ENCODE results near the gene IL1RN.
"Not testable (repeated sequence)": the region's sequence is repeated elsewhere in the genome, so short reads cannot be mapped to it uniquely, and the experiment has no call there.

Gene IL1RN

GRCh38 chr2:113126845-113127645 is at the start of gene IL1RN:
Gene IL1RN, plus strand, starts transcription at chr2:113127598. Its CDS starts 27 bp downstream, at chr2:113127625.
- no peak for DNase-seq (ENCODE audit: low read depth in 1 of 2, low spot score in 1 of 2)

- no peak for DNase-seq (ENCODE audit: low read depth in 1 of 2, low spot score in 1 of 2)
These were observed 49.5 kb upstream of the IL1RN start for GRCh38 chr2:113077921-113078320.

- no peak for DNase-seq (ENCODE audit: low read depth in 1 of 2, low spot score in 1 of 2)
These were observed 49.0 kb upstream of the IL1RN start for GRCh38 chr2:113078350-113078839.

GRCh38 chr2:113079131-113079530 is 48.3 kb upstream of the IL1RN start:
- DNase-seq (ENCODE audit: low read depth in 1 of 2, low spot score in 1 of 2), result no peak

GRCh38 chr2:113080134-113080533 is 47.3 kb upstream of the IL1RN start:
- peak in 1 of 2 donors; percentile 20 for DNase-seq (ENCODE audit: low read depth in 1 of 2, low spot score in 1 of 2)

- DNase-seq (ENCODE audit: low read depth in 1 of 2, low spot score in 1 of 2), result no peak
These were observed 45.7 kb upstream of the IL1RN start for GRCh38 chr2:113081488-113082210.

- no peak for DNase-seq (ENCODE audit: low read depth in 1 of 2, low spot score in 1 of 2)
These were observed 44.1 kb upstream of the IL1RN start for GRCh38 chr2:113083296-113083695.

- DNase-seq (ENCODE audit: low read depth in 1 of 2, low spot score in 1 of 2), result no peak
These were observed 43.0 kb upstream of the IL1RN start for GRCh38 chr2:113084249-113085000.

GRCh38 chr2:113085542-113085941 is 41.9 kb upstream of the IL1RN start:
- DNase-seq (ENCODE audit: low read depth in 1 of 2, low spot score in 1 of 2), result no peak

- no peak for DNase-seq (ENCODE audit: low read depth in 1 of 2, low spot score in 1 of 2)
These were observed 39.0 kb upstream of the IL1RN start for GRCh38 chr2:113088213-113088992.

- no peak for DNase-seq (ENCODE audit: low read depth in 1 of 2, low spot score in 1 of 2)
These were observed 37.5 kb upstream of the IL1RN start for GRCh38 chr2:113089916-113090315.

- DNase-seq (ENCODE audit: low read depth in 1 of 2, low spot score in 1 of 2), result no peak
These were observed 36.0 kb upstream of the IL1RN start for GRCh38 chr2:113091231-113091896.

- no peak for DNase-seq (ENCODE audit: low read depth in 1 of 2, low spot score in 1 of 2)
These were observed 34.4 kb upstream of the IL1RN start for GRCh38 chr2:113092864-113093612.

GRCh38 chr2:113093613-113093977 is 33.8 kb upstream of the IL1RN start:
- DNase-seq (ENCODE audit: low read depth in 1 of 2, low spot score in 1 of 2), result no peak

- not testable (repeated sequence) for DNase-seq (ENCODE audit: low read depth in 1 of 2, low spot score in 1 of 2)
These were observed 31.1 kb upstream of the IL1RN start for GRCh38 chr2:113096306-113096705.

- not testable (repeated sequence) for DNase-seq (ENCODE audit: low read depth in 1 of 2, low spot score in 1 of 2)
These were observed 30.4 kb upstream of the IL1RN start for GRCh38 chr2:113096842-113097618.

GRCh38 chr2:113098041-113098440 is 29.4 kb upstream of the IL1RN start:
- DNase-seq (ENCODE audit: low read depth in 1 of 2, low spot score in 1 of 2), result no peak

- DNase-seq (ENCODE audit: low read depth in 1 of 2, low spot score in 1 of 2), result no peak
These were observed 28.9 kb upstream of the IL1RN start for GRCh38 chr2:113098532-113098931.

- no peak for DNase-seq (ENCODE audit: low read depth in 1 of 2, low spot score in 1 of 2)
These were observed 25.3 kb upstream of the IL1RN start for GRCh38 chr2:113102133-113102532.
